Activated T-helper 1 cell treated with anti-CD3 and anti-CD28 coated beads, Interleukin-12 subunit alpha, Interleukin-12 subunit beta, Interleukin-2, Interleukin-4 antibody, amounts not matched to agents 30 ng/mL and 10 ng/mL and 1 ng/mL, durations not matched to agents 14 hours and 24 hours and 36 hours (primary cell): ENCODE data around the gene HIRIP3. TPM values are rescaled to one million over a fixed set of nuclear protein-coding genes. Genes with fewer than 3 reads are reported as not detected.
"Not testable (repeated sequence)": the region's sequence is repeated elsewhere in the genome, so short reads cannot be mapped to it uniquely, and the experiment has no call there.

Experiments used
- DNase-seq: peaks from one replicate; pipeline ENCODE4 v3.0.0; 2021; ENCODE audit warnings: low spot score
- H3K27ac Mint-ChIP-seq: one replicate; pipeline ENCODE4 v1.8.0; 2021; ENCODE audit warnings: mild to moderate bottlenecking, mixed read lengths
- H3K27me3 Mint-ChIP-seq: one replicate; pipeline ENCODE4 v1.8.0; 2022; ENCODE audit warnings: mild to moderate bottlenecking, moderate library complexity, mixed read lengths; ENCODE audit not compliant: insufficient read depth
- H3K36me3 Mint-ChIP-seq: one replicate; pipeline ENCODE4 v1.8.0; 2021; ENCODE audit warnings: low read depth, mixed read lengths
- H3K4me1 Mint-ChIP-seq: one replicate; pipeline ENCODE4 v1.8.0; 2021; ENCODE audit warnings: low read depth, mixed read lengths
- H3K4me3 Mint-ChIP-seq: one replicate; pipeline ENCODE4 v1.8.0; 2021; ENCODE audit warnings: mild to moderate bottlenecking, moderate library complexity, mixed read lengths
- H3K9me3 Mint-ChIP-seq: one replicate; pipeline ENCODE4 v1.8.0; 2021; ENCODE audit warnings: mixed read lengths
- intact Hi-C: fragments of 100-400 bp; cut with micrococcal nuclease; formaldehyde crosslinking; loops from one replicate; pipeline ENCODE4 v1.15.1; 2024
- total RNA-seq: library from RNA; stranded (reverse); gene quantifications from 2 replicates; pipeline ENCODE4 v1.2.3, GENCODE V29; 2022

Gene HIRIP3
- total RNA-seq, 1 donor from 2014 or later, result 50.1 TPM

- Mint-ChIP-seq H3K4me1 (peaks cover under 1% of the 10 kb centered on the region), H3K27ac (no peak overlapping the region), H3K4me3 (no peak overlapping the region), H3K27me3 (peaks cover 32% of the 10 kb centered on the region), H3K9me3 (no peaks in the 10 kb centered on the region), H3K36me3 (no peaks in the 10 kb centered on the region)
- DNase-seq, result no peak
- intact Hi-C loops, result no loop called here
These were observed 31.0 kb upstream of the HIRIP3 start for GRCh38 chr16:30026449-30026848.

DNA sequence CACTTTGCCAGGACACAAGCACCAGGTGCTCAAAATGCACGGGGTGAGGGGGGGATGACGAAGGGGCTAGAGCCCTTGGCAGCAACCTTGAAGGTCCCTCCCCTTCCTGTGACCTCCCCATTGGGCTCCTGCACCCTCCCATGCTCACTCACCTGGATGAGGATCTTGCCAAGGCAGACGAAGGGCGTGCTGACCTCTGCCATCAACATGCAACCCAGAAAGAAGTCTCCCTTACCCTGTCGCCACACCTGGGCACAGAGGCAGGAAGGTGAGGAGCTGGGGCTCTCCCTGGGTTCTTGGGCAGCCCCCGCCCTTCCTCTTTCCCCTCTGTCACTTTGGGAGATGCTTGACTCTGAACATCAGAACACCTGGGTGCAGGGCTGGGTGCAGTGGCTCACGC is 30.2 kb upstream of the HIRIP3 start:
- DNase-seq, result no peak
- peaks cover 36% of the 10 kb centered on the region for H3K27me3 Mint-ChIP-seq
- H3K4me1 Mint-ChIP-seq, result peaks cover 10% of the 10 kb centered on the region
- intact Hi-C loops, result no loop called here
- no peaks in the 10 kb centered on the region for H3K36me3 Mint-ChIP-seq
- no peak overlapping the region for H3K27ac Mint-ChIP-seq
- H3K4me3 Mint-ChIP-seq, result no peak overlapping the region
- H3K9me3 Mint-ChIP-seq, result no peaks in the 10 kb centered on the region

- H3K4me1 Mint-ChIP-seq, result peaks cover 13% of the 10 kb centered on the region
- H3K4me3 Mint-ChIP-seq, result no peak overlapping the region
- no peaks in the 10 kb centered on the region for H3K36me3 Mint-ChIP-seq
- H3K27ac Mint-ChIP-seq, result no peak overlapping the region
- peaks cover 38% of the 10 kb centered on the region for H3K27me3 Mint-ChIP-seq
- no peak for DNase-seq
- no peaks in the 10 kb centered on the region for H3K9me3 Mint-ChIP-seq
- intact Hi-C loops, result no loop called here
These were observed 29.7 kb upstream of the HIRIP3 start for GRCh38 chr16:30025156-30025555.

- peaks cover 13% of the 10 kb centered on the region for H3K4me1 Mint-ChIP-seq
- H3K27me3 Mint-ChIP-seq, result peaks cover 31% of the 10 kb centered on the region
- H3K36me3 Mint-ChIP-seq, result no peaks in the 10 kb centered on the region
- no peak for DNase-seq
- no peaks in the 10 kb centered on the region for H3K9me3 Mint-ChIP-seq
- intact Hi-C loops, result loop anchor here (5.0 kb wide), 2 partner anchors 202 to 217 kb away; partner anchors contain the start of genes MAZ and MVP
- H3K4me3 Mint-ChIP-seq, result no peak overlapping the region
- no peak overlapping the region for H3K27ac Mint-ChIP-seq
These were observed 29.0 kb upstream of the HIRIP3 start for GRCh38 chr16:30024451-30024850.

GRCh38 chr16:30023586-30023985 is 28.2 kb upstream of the HIRIP3 start:
- no peaks in the 10 kb centered on the region for H3K9me3 Mint-ChIP-seq
- H3K36me3 Mint-ChIP-seq, result no peaks in the 10 kb centered on the region
- intact Hi-C loops, result loop anchor here (5.0 kb wide), 2 partner anchors 201 to 216 kb away; partner anchors contain the start of genes MAZ and MVP
- no peak for DNase-seq
- no peak overlapping the region for H3K27ac Mint-ChIP-seq
- H3K4me3 Mint-ChIP-seq, result no peak overlapping the region
- peaks cover 26% of the 10 kb centered on the region for H3K27me3 Mint-ChIP-seq
- H3K4me1 Mint-ChIP-seq, result peaks cover 16% of the 10 kb centered on the region

DNA sequence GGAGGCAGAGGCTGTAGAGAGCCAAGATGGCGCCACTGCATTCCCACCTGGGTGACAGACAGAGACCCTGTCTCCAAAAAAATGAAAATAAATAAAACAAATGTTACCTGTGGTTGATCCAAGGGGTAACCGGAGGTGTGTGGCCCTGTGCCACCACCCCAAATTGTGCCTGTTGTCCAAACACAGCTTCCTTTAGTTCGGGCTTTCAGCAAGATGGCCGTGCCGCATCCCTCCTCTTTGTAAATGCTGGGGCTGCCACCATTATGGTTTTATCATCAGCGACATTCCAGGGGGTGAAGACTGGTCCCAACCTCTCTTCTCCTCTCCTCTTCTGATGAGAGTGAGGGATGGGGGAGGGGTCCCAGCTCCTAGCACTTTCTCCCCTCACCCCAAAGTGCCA is 27.5 kb upstream of the HIRIP3 start, which contains the start of gene C16orf92:
Gene C16orf92 (plus strand): TSS at position 312 of the 400 bp plus-strand sequence. CDS start 143 bp downstream, outside the sequence.
- H3K36me3 Mint-ChIP-seq, result no peaks in the 10 kb centered on the region
- no peak for DNase-seq
- peak within 1 kb of the TSS; percentile 9 for H3K4me3 Mint-ChIP-seq
- no peak within 1 kb of the TSS for H3K27ac Mint-ChIP-seq
- intact Hi-C loops, result loop anchor here (5.0 kb wide), 2 partner anchors 201 to 216 kb away; partner anchors contain the start of genes MAZ and MVP
- H3K4me1 Mint-ChIP-seq, result peaks cover 17% of the 10 kb centered on the region
- peaks cover 25% of the 10 kb centered on the region for H3K27me3 Mint-ChIP-seq
- no peaks in the 10 kb centered on the region for H3K9me3 Mint-ChIP-seq

DNA sequence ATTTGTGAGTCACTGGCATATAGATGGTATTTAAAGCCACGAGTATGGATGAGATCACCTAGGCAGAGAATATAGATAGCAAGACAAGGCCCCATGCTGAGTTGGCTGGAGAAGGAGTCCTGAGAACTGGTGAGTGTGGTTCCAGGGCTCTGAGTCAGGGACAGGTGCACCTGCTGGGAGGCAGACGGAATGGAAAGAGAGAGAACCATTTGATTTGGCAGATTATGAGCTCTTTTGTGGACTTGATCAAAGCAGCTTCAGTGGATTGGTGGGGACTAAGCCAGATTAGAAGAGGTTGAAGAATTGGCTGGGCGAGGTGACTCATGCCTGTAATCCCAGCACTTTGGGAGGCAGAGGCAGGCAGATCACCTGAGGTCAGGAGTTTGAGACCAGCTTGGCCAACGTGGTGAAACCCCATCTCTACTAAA is 23.3 kb upstream of the HIRIP3 start:
- intact Hi-C loops, result no loop called here
- no peaks in the 10 kb centered on the region for H3K36me3 Mint-ChIP-seq
- no peaks in the 10 kb centered on the region for H3K9me3 Mint-ChIP-seq
- H3K27me3 Mint-ChIP-seq, result peaks cover 12% of the 10 kb centered on the region
- DNase-seq, result no peak
- peak overlapping the region; percentile 1 for H3K27ac Mint-ChIP-seq
- peaks cover 17% of the 10 kb centered on the region for H3K4me1 Mint-ChIP-seq
- no peak overlapping the region for H3K4me3 Mint-ChIP-seq

GRCh38 chr16:30017937-30018336 is 22.5 kb upstream of the HIRIP3 start:
- H3K27ac Mint-ChIP-seq, H3K9me3 Mint-ChIP-seq, DNase-seq, H3K4me3 Mint-ChIP-seq, H3K36me3 Mint-ChIP-seq, intact Hi-C loops: not testable (repeated sequence)
- Mint-ChIP-seq H3K4me1 (peaks cover 17% of the 10 kb centered on the region), H3K27me3 (peaks cover 12% of the 10 kb centered on the region)

GRCh38 chr16:30017277-30017656 is 21.9 kb upstream of the HIRIP3 start:
- H3K4me1 Mint-ChIP-seq, result peaks cover 17% of the 10 kb centered on the region
- intact Hi-C loops, result no loop called here
- no peaks in the 10 kb centered on the region for H3K9me3 Mint-ChIP-seq
- peaks cover 17% of the 10 kb centered on the region for H3K27me3 Mint-ChIP-seq
- DNase-seq, result no peak
- H3K27ac Mint-ChIP-seq, result no peak overlapping the region
- no peaks in the 10 kb centered on the region for H3K36me3 Mint-ChIP-seq
- no peak overlapping the region for H3K4me3 Mint-ChIP-seq

- intact Hi-C loops, result no loop called here
- DNase-seq, result no peak
- Mint-ChIP-seq H3K27ac (no peak overlapping the region), H3K36me3 (no peaks in the 10 kb centered on the region), H3K4me1 (peaks cover 22% of the 10 kb centered on the region), H3K4me3 (no peak overlapping the region), H3K9me3 (no peaks in the 10 kb centered on the region), H3K27me3 (peaks cover 22% of the 10 kb centered on the region)
These were observed 21.3 kb upstream of the HIRIP3 start for GRCh38 chr16:30016555-30017276.

- DNase-seq, H3K27ac Mint-ChIP-seq, H3K4me3 Mint-ChIP-seq, H3K9me3 Mint-ChIP-seq, H3K36me3 Mint-ChIP-seq, intact Hi-C loops: not testable (repeated sequence)
- peaks cover 12% of the 10 kb centered on the region for H3K4me1 Mint-ChIP-seq
- H3K27me3 Mint-ChIP-seq, result peaks cover 21% of the 10 kb centered on the region
These were observed 20.0 kb upstream of the HIRIP3 start for GRCh38 chr16:30015450-30015849.

GRCh38 chr16:30012598-30012997 is 17.2 kb upstream of the HIRIP3 start:
- DNase-seq, H3K27ac Mint-ChIP-seq, intact Hi-C loops, H3K4me1 Mint-ChIP-seq, H3K9me3 Mint-ChIP-seq, H3K36me3 Mint-ChIP-seq, H3K4me3 Mint-ChIP-seq: not testable (repeated sequence)
- peaks cover 29% of the 10 kb centered on the region for H3K27me3 Mint-ChIP-seq

DNA sequence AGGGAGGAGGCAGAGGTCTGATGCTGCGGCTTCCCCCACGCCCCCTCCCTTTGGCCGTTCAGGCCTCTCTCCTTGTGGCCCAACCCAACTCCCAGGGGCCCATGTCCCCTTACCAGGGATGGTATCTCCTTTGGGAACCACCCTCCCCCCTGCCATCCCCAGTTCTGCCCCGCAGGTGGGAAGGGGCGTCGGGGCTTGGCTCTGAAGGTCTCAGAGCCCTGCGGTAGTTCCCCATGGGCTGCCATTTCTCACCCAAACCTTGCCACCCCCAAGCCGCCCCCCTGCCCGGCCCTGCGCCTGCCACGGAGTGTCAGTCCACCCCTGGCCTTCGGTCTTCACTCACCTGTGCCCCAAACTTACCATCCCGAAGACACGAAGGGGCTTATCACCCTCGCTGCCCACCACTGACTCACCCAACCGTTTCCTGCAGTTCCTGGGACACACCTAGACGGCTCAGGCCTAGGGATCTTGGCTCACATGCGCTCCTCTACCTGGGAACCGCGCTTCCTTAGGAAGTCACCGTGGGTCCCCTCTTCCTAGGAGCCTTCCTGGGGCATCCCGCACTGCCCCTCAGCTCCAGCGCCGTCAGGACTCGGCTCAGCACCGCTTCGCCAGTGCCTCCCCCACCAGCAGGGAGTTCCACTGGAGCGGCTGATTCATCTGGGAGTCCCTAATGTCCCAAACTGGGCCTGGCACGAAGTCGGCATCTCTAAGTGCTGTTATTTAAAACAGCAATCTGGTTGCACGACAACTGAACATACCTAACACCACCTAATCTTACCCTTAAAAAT is 16.5 kb upstream of the HIRIP3 start:
- Mint-ChIP-seq H3K9me3 (no peaks in the 10 kb centered on the region), H3K27me3 (peaks cover 29% of the 10 kb centered on the region), H3K4me3 (peak overlapping the region; percentile 87), H3K4me1 (peaks cover 6% of the 10 kb centered on the region), H3K36me3 (no peaks in the 10 kb centered on the region), H3K27ac (peak overlapping the region; percentile 86)
- DNase-seq, result no peak
- intact Hi-C loops, result no loop called here
